Ascending aorta (tissue), 2 donors: ENCODE data around the gene ZC3H13. TPM values are rescaled to one million over a fixed set of nuclear protein-coding genes. Genes with fewer than 3 reads are reported as not detected.

ENCODE experiments used
- DNase-seq, 2 donors: peaks; one replicate each; pipeline ENCODE4 v3.0.0-alpha.2; 2019; ENCODE audit warnings: low spot score in 2 of 2
- H3K27ac ChIP-seq, 2 donors: fragments of 200-600 bp; sonication (generic); one replicate each; pipeline ENCODE4 v1.5.1; 2016 to 2017; ENCODE audit warnings: mild to moderate bottlenecking in 1 of 2
- H3K27me3 ChIP-seq: fragments of 200-600 bp; sonication (generic); one replicate; pipeline ENCODE4 v1.5.1; 2017
- H3K36me3 ChIP-seq, 2 donors: fragments of 200-600 bp; sonication (generic); one replicate each; pipeline ENCODE4 v1.5.1; 2016
- H3K4me1 ChIP-seq, 2 donors: fragments of 200-600 bp; sonication (generic); one replicate each; pipeline ENCODE4 v1.5.1; 2016 to 2017; ENCODE audit warnings: mild to moderate bottlenecking in 1 of 2
- H3K4me3 ChIP-seq, 2 donors: fragments of 200-600 bp; sonication (generic); one replicate each; pipeline ENCODE4 v1.5.1; 2016 to 2017; ENCODE audit warnings: mild to moderate bottlenecking in 1 of 2
- H3K9me3 ChIP-seq, 2 donors: fragments of 200-600 bp; sonication (generic); one replicate each; pipeline ENCODE4 v1.5.1; 2016
- intact Hi-C: fragments of 100-400 bp; cut with DNase I; formaldehyde crosslinking; loops from one replicate; pipeline ENCODE4 v1.15.1; 2023
- total RNA-seq: library from RNA; depleted of rRNA; stranded (reverse); fragments of >200 nt; gene quantifications from one replicate; pipeline ENCODE4 v1.1.0, GENCODE V29; 2016
- TF ChIP-seq, protein P1 (sequence below), 3 experiments: fragments of 200-600 bp in 2 of 3; fragments of 450-650 bp in 1 of 3; sonication (generic) in 2 of 3; IDR thresholded peaks; one replicate each; pipeline ENCODE4 v1.5.1; 2016 to 2019; ENCODE audit warnings: antibody characterized with exemption in 3 of 3, mild to moderate bottlenecking in 1 of 3, moderate library complexity in 1 of 3

ZC3H13 gene
- total RNA-seq, 1 donor from 2014 or later: 25.8 TPM

DNA sequence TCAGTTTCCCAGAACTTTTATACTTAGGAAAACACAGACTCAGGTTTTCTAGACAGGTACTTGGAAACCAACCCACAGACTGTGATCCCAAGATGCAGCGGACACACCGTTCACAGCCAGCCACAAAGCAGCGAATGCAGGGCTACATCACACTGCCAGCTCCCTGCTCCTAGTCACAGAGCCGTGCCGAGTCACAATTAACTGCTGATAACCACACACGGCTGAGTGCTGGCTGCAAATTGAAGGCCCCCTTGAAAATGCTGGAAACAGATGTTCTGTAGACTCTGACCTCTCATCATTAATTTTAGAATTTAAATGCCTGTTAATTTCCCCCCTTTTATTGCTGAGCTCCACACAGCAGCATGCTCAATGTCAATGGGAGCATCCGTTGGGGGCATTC is 122.4 kb downstream of the ZC3H13 start:
- TF ChIP-seq, protein P1, sequence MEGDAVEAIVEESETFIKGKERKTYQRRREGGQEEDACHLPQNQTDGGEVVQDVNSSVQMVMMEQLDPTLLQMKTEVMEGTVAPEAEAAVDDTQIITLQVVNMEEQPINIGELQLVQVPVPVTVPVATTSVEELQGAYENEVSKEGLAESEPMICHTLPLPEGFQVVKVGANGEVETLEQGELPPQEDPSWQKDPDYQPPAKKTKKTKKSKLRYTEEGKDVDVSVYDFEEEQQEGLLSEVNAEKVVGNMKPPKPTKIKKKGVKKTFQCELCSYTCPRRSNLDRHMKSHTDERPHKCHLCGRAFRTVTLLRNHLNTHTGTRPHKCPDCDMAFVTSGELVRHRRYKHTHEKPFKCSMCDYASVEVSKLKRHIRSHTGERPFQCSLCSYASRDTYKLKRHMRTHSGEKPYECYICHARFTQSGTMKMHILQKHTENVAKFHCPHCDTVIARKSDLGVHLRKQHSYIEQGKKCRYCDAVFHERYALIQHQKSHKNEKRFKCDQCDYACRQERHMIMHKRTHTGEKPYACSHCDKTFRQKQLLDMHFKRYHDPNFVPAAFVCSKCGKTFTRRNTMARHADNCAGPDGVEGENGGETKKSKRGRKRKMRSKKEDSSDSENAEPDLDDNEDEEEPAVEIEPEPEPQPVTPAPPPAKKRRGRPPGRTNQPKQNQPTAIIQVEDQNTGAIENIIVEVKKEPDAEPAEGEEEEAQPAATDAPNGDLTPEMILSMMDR (IDR thresholded peaks at IDR 0.05): no peak
- no peaks in the 10 kb centered on the region for H3K9me3 ChIP-seq
- DNase-seq: no peak
- intact Hi-C loops: no loop called here
- no peaks in the 10 kb centered on the region for H3K36me3 ChIP-seq
- H3K4me1 ChIP-seq: no peaks in the 10 kb centered on the region
- no peaks in the 10 kb centered on the region for H3K27me3 ChIP-seq
- no peak overlapping the region for H3K27ac ChIP-seq
- H3K4me3 ChIP-seq: no peak overlapping the region

DNA sequence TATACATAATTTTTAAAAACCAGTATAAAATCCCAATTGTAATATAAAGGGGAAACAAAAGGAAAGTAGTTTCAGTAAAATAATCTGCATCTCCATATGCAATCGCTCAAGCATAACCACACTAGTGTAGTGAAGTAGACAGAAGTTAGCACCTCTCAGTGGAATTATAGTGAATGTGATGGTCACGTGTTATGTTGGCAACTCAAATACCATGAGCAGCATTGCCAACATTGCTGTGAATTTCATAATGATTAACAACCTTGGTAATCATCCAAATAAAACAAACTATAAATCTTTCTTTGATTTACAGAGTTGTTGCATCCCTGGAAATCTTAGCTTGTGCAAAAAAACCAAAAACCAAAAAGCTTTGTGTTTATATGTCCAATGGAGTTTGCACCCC is 123.7 kb downstream of the ZC3H13 start:
- Histone ChIP-seq H3K4me1 (no peaks in the 10 kb centered on the region), H3K27ac (no peak overlapping the region), H3K9me3 (no peaks in the 10 kb centered on the region), H3K27me3 (no peaks in the 10 kb centered on the region), H3K36me3 (no peaks in the 10 kb centered on the region), H3K4me3 (no peak overlapping the region)
- intact Hi-C loops: no loop called here
- DNase-seq: no peak
- TF ChIP-seq, protein P1 (IDR thresholded peaks at IDR 0.05): no peak

DNA sequence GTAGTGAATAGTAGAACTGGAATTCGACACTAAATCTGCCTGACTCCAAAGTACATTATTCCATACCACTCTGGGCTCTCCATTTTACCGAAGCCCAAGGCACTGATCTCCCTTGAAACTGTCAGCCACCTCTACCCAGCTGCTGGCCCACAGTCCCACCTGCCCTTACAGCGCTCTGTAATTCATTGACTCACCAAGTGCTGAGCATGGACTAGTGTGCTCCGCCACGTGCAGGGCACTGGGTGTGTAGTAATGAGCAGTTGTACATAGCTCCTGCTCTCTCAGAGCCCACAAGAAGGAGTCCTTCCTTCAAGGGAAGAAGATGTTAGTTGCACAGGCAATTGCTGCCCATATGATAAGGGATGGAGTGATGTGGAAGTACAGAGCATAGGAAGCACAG is 124.4 kb downstream of the ZC3H13 start:
- TF ChIP-seq, protein P1 (IDR thresholded peaks at IDR 0.05): no peak
- Histone ChIP-seq H3K4me1 (no peaks in the 10 kb centered on the region), H3K4me3 (no peak overlapping the region), H3K27ac (no peak overlapping the region), H3K27me3 (no peaks in the 10 kb centered on the region), H3K36me3 (no peaks in the 10 kb centered on the region), H3K9me3 (no peaks in the 10 kb centered on the region)
- DNase-seq: no peak
- intact Hi-C loops: no loop called here

DNA sequence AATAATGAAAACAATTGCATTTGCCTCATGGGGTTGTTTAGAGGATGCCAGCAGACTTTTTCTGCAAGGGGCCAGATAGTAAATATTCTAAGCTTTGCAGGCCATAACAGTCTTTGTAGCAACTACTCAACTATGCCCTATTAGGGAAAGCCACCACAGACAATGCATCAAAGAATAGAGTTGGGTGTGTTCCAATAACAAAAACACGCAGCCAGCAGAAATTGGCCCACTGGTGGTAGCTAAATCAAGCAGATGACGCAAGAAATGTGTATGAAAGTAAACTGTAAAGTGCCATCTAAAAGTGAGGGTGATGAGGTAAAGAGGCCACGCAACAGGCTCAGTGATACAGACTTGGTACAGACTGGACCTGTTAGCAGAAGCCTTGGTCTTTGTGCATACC is 125.8 kb downstream of the ZC3H13 start:
- intact Hi-C loops: no loop called here
- TF ChIP-seq, protein P1 (IDR thresholded peaks at IDR 0.05): no peak
- no peak for DNase-seq
- H3K27ac ChIP-seq: no peak overlapping the region
- H3K27me3 ChIP-seq: no peaks in the 10 kb centered on the region
- no peaks in the 10 kb centered on the region for H3K4me1 ChIP-seq
- no peaks in the 10 kb centered on the region for H3K36me3 ChIP-seq
- H3K4me3 ChIP-seq: no peak overlapping the region
- H3K9me3 ChIP-seq: no peaks in the 10 kb centered on the region

DNA sequence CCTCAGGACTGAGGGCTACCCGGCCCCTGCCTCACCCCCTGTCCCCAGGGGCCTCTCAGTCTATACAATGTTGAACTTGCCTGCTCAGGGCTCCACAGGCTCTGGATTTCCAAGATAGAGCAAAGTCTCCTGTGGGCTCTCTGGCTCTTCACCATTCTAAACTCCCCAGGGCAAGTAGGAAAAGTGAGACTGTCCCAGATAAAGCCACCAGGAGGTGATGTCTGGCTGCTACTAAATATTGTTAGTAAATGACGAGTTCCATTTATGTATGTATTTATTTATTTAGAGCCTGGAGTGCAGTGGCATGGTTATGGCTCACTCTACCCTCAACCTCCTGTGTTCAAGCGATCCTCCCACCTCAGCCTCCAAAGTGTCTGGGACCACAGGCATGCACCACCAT is 127.4 kb downstream of the ZC3H13 start:
- TF ChIP-seq, protein P1 (IDR thresholded peaks at IDR 0.05): no peak
- no peaks in the 10 kb centered on the region for H3K4me1 ChIP-seq
- DNase-seq: no peak
- H3K9me3 ChIP-seq: no peaks in the 10 kb centered on the region
- no peak overlapping the region for H3K27ac ChIP-seq
- no peak overlapping the region for H3K4me3 ChIP-seq
- H3K36me3 ChIP-seq: no peaks in the 10 kb centered on the region
- intact Hi-C loops: no loop called here
- H3K27me3 ChIP-seq: no peaks in the 10 kb centered on the region

DNA sequence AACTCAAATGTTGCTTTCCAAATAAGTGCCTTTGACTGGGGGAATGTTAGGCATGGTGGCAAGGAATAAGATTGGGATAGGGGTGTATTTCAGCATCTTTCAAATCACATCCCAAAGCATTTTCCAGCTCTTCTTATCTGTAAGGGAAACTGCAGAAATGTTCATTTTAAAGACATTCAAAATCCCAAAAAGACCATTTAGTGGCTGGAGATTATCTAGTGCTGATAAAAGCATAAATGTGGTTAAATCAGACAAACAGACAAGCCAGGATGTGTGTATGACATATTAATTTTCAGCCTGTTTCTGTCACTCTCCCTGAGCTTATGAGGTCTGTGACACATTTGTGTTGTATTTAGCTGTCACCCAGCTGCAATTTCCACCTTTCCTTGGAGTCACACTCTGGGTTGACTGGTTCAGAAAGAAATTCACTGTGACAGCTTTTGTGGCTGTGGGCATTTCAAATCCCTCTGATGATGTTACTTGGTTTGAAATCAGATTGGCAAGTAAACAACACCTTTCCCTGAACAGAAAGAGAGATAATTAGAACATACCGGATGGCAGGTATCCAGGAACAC is 131.3 kb downstream of the ZC3H13 start:
- no peaks in the 10 kb centered on the region for H3K27me3 ChIP-seq
- H3K4me3 ChIP-seq: no peak overlapping the region
- DNase-seq: no peak
- no peak overlapping the region for H3K27ac ChIP-seq
- intact Hi-C loops: no loop called here
- TF ChIP-seq, protein P1 (IDR thresholded peaks at IDR 0.05): no peak
- H3K36me3 ChIP-seq: no peaks in the 10 kb centered on the region
- H3K4me1 ChIP-seq: no peaks in the 10 kb centered on the region
- no peaks in the 10 kb centered on the region for H3K9me3 ChIP-seq
